ENCODE measurements around the gene MORN4. TPM values are rescaled to one million over a fixed set of nuclear protein-coding genes. Genes with fewer than 3 reads are reported as not detected.
A peak's percentile ranks its signal among the peaks of the same experiment; 100 is the strongest.
"Not testable (repeated sequence)": the region's sequence is repeated elsewhere in the genome, so short reads cannot be mapped to it uniquely, and the experiment has no call there.

Gene MORN4
- 17.7 TPM for total RNA-seq
- long read RNA-seq, transcript MORN4-201 (5 exons, 2,315 nt): major isoform, 26 of 40 reads
- long read RNA-seq, transcript MORN4-202 (2 exons, 419 nt): minor isoform, 8 of 40 reads
- long read RNA-seq, partial matches to known transcripts: 2 of 40 reads
- long read RNA-seq, other reads (novel, unspliced or antisense): 4 of 40 reads

- DNase-seq (ENCODE audit: low spot score): peak; percentile 94
- intact Hi-C loops (cut with DNase I): loop anchor here (10.0 kb wide), 1 partner anchor 52 kb away; the partner anchor contains the start of gene AVPI1
Observed at GRCh38 chr10:97632949-97633884, at the start of gene MORN4. Gene MORN4, minus strand, starts transcription at chr10:97633500. Its CDS starts 13,847 bp downstream, at chr10:97619653.

- intact Hi-C loops (cut with DNase I): loop anchor here (10.0 kb wide), 1 partner anchor 47 kb away; the partner anchor contains the start of gene MORN4
- DNase-seq (ENCODE audit: low spot score): no peak
Observed at GRCh38 chr10:97682042-97682441, 48.7 kb upstream of the MORN4 start.

- intact Hi-C loops (cut with DNase I): loop anchor here (5.0 kb wide), 1 partner anchor 53 kb away; no protein-coding TSS in a partner anchor
- no peak for DNase-seq (ENCODE audit: low spot score)
Observed at GRCh38 chr10:97679594-97679993, 46.3 kb upstream of the MORN4 start.

GRCh38 chr10:97676770-97677581, 43.7 kb upstream of the MORN4 start:
- intact Hi-C loops (cut with DNase I): loop anchor here (5.0 kb wide), 1 partner anchor 55 kb away; no protein-coding TSS in a partner anchor
- no peak for DNase-seq (ENCODE audit: low spot score)

- no peak for DNase-seq (ENCODE audit: low spot score)
- intact Hi-C loops (cut with DNase I): loop anchor here (5.0 kb wide), 1 partner anchor 57 kb away; no protein-coding TSS in a partner anchor
Observed at GRCh38 chr10:97675222-97675621, 41.9 kb upstream of the MORN4 start.

- DNase-seq (ENCODE audit: low spot score): no peak
- intact Hi-C loops (cut with DNase I): no loop called here
Observed at GRCh38 chr10:97673736-97674525, 40.6 kb upstream of the MORN4 start.

GRCh38 chr10:97669571-97669970, 36.3 kb upstream of the MORN4 start:
- DNase-seq (ENCODE audit: low spot score): no peak
- intact Hi-C loops (cut with DNase I): no loop called here

- intact Hi-C loops (cut with DNase I): no loop called here
- no peak for DNase-seq (ENCODE audit: low spot score)
Observed at GRCh38 chr10:97667463-97667862, 34.2 kb upstream of the MORN4 start.

- intact Hi-C loops (cut with DNase I): no loop called here
- no peak for DNase-seq (ENCODE audit: low spot score)
Observed at GRCh38 chr10:97666992-97667391, 33.7 kb upstream of the MORN4 start.

GRCh38 chr10:97664282-97664850, 31.1 kb upstream of the MORN4 start:
- DNase-seq (ENCODE audit: low spot score): no peak
- intact Hi-C loops (cut with DNase I): no loop called here

- intact Hi-C loops (cut with DNase I): no loop called here
- DNase-seq (ENCODE audit: low spot score): no peak
Observed at GRCh38 chr10:97659589-97659988, 26.3 kb upstream of the MORN4 start.

- DNase-seq (ENCODE audit: low spot score): no peak
- intact Hi-C loops (cut with DNase I): no loop called here
Observed at GRCh38 chr10:97656777-97657176, 23.5 kb upstream of the MORN4 start.

- intact Hi-C loops (cut with DNase I): no loop called here
- DNase-seq (ENCODE audit: low spot score): no peak
Observed at GRCh38 chr10:97651773-97652172, 18.5 kb upstream of the MORN4 start.

- intact Hi-C loops (cut with DNase I): no loop called here
- DNase-seq (ENCODE audit: low spot score): no peak
Observed at GRCh38 chr10:97650726-97651125, 17.4 kb upstream of the MORN4 start.

- DNase-seq (ENCODE audit: low spot score); intact Hi-C loops (cut with DNase I): not testable (repeated sequence)
Observed at GRCh38 chr10:97649405-97649750, 16.1 kb upstream of the MORN4 start.

- DNase-seq (ENCODE audit: low spot score): no peak
- intact Hi-C loops (cut with DNase I): no loop called here
Observed at GRCh38 chr10:97648562-97649404, 15.5 kb upstream of the MORN4 start.

GRCh38 chr10:97647556-97647955, 14.3 kb upstream of the MORN4 start:
- DNase-seq (ENCODE audit: low spot score): no peak
- intact Hi-C loops (cut with DNase I): no loop called here

- intact Hi-C loops (cut with DNase I): no loop called here
- DNase-seq (ENCODE audit: low spot score): no peak
Observed at GRCh38 chr10:97644936-97645335, 11.6 kb upstream of the MORN4 start.
